ENCODE measurements around the gene LILRA5. TPM values are rescaled to one million over a fixed set of nuclear protein-coding genes. Genes with fewer than 3 reads are reported as not detected.

The LILRA5 gene
- total and polyA plus RNA-seq, 2 donors (not counting 1 experiment from before 2014, with no cell fraction given), result 1.8 TPM; not detected in 1

DNA sequence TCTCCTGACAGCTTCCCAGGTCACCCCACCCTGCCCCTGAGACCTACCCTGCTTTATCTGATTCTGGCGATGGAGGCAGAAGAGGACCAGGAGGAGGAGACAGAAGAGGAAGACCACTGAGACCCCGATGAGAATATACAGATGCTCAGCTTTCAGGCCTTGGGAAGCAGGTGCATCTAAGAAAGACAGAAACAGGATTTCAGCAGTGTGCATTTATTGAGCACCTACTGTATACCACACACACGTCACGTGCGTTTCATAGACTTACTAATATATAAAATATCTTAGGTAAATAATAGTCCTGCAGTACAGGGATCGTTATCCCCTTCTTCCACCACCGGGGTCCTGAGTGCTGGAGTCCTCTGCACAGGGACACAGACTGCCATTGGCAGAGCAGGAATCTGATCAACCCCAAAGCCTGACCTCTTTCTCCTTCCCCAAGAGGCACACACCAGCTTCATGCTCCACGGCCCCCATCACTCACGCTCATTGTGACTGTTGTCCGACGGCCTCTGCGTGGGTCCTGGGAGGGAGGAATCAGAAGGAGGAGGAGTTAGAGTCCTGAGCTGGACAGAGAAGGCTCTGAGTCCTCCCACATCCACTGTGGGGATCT, 43.6 kb upstream of the LILRA5 start:
- no peak overlapping the region for H3K4me3 ChIP-seq (ENCODE audit: control extremely low read depth in 1 of 5, extremely low read depth in 1 of 5, insufficient read depth in 1 of 5, low read depth in 2 of 5, low read length in 4 of 5)
- 96% methylated on average over 4 of the region's 12 CpGs for WGBS (ENCODE audit: insufficient coverage)
- H3K4me2 ChIP-seq (replicated peaks; ENCODE audit: low read depth, low read length, poor library complexity, severe bottlenecking), result no peak overlapping the region
- H3K27ac ChIP-seq (ENCODE audit: low read length in 2 of 2), result no peak overlapping the region
- Mint-ChIP-seq H3K27me3 (no peaks in the 10 kb centered on the region), H3K4me1 (peaks cover 41% of the 10 kb centered on the region), H3K4me3 (no peak overlapping the region), H3K9me3 (ENCODE audit: insufficient read depth) (no peaks in the 10 kb centered on the region), H3K27ac (no peak overlapping the region)
- peaks cover 16% of the 10 kb centered on the region for H3K79me2 ChIP-seq (ENCODE audit: control insufficient read depth, insufficient read depth, low read length)
- TF ChIP-seq EZH2 (IDR thresholded peaks at IDR 0.05; ENCODE audit: borderline replicate concordance, insufficient read depth, low read depth, low read length, poor library complexity, severe bottlenecking), result no peak
- TF ChIP-seq, protein P1, sequence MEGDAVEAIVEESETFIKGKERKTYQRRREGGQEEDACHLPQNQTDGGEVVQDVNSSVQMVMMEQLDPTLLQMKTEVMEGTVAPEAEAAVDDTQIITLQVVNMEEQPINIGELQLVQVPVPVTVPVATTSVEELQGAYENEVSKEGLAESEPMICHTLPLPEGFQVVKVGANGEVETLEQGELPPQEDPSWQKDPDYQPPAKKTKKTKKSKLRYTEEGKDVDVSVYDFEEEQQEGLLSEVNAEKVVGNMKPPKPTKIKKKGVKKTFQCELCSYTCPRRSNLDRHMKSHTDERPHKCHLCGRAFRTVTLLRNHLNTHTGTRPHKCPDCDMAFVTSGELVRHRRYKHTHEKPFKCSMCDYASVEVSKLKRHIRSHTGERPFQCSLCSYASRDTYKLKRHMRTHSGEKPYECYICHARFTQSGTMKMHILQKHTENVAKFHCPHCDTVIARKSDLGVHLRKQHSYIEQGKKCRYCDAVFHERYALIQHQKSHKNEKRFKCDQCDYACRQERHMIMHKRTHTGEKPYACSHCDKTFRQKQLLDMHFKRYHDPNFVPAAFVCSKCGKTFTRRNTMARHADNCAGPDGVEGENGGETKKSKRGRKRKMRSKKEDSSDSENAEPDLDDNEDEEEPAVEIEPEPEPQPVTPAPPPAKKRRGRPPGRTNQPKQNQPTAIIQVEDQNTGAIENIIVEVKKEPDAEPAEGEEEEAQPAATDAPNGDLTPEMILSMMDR (IDR thresholded peaks at IDR 0.05), result no peak
- no peaks in the 10 kb centered on the region for H4K20me1 ChIP-seq (ENCODE audit: control insufficient read depth, insufficient read depth, low read length, poor library complexity, severe bottlenecking)
- intact Hi-C loops (cut with micrococcal nuclease), result no loop called here
- peaks cover 3 to 40% of the 10 kb centered on the region in 2 experiments for H3K36me3 ChIP-seq (replicated peaks in 1 of 2; ENCODE audit: control extremely low read depth in 1 of 2, control insufficient read depth in 1 of 2, extremely low read depth in 1 of 2, insufficient read depth in 2 of 2, low read length in 1 of 2)
- ATAC-seq (ENCODE audit: low read depth) (no peak), DNase-seq (no peak)
- CTCF ChIA-PET, result interaction anchor here (1.0 to 5.5 kb wide), 8 partner anchors 15 to 90 kb away, joined by 3 to 117 read pairs (median 11); no protein-coding TSS in a partner anchor
- no peaks in the 10 kb centered on the region for H3K27me3 ChIP-seq (replicated peaks in 1 of 4; ENCODE audit: control extremely low read depth in 1 of 4, control insufficient read depth in 3 of 4, insufficient read depth in 4 of 4, low read length in 3 of 4)
- peaks cover 32 to 42% of the 10 kb centered on the region in 2 donors for H3K4me1 ChIP-seq (ENCODE audit: control insufficient read depth in 2 of 2, insufficient read depth in 2 of 2, low read length in 2 of 2)
- H3K9me3 ChIP-seq (ENCODE audit: control extremely low read depth in 1 of 3, control insufficient read depth in 2 of 3, insufficient read depth in 1 of 3, low read length in 2 of 3), result no peaks in the 10 kb centered on the region
- POLR2A ChIA-PET, result interaction anchor here (1.2 kb wide), 1 partner anchor 76 kb away, joined by 3 read pairs; the partner anchor contains the start of gene LILRB2
- H2AFZ ChIP-seq (ENCODE audit: insufficient read depth, low read depth, low read length, poor library complexity, severe bottlenecking), result no peak overlapping the region
- H3K9ac ChIP-seq (ENCODE audit: low read length), result no peak overlapping the region

DNA sequence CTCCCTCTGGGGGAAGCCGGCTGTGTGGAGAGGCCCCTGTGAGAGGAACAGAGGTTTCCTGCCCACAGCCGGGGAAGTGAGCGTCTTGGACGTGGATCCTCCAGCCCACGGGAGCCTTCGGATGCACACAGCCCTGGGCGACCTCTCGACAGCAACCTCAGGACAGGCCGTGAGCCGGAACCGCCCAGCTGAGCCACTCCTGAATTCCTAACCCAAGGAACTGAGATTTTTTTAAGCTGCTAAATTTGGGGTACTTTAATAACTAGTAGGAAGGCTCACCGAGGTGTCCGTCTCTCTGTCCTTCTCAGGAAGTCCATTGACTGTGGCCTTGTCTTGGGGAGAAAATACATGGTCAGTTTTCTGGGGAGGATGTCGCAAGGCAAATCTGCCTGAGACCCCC, 42.7 kb upstream of the LILRA5 start:
- POLR2A ChIA-PET, result no interaction called here
- Mint-ChIP-seq H3K4me1 (peaks cover 40% of the 10 kb centered on the region), H3K9me3 (ENCODE audit: insufficient read depth) (no peaks in the 10 kb centered on the region), H3K4me3 (no peak overlapping the region), H3K27ac (no peak overlapping the region), H3K27me3 (no peaks in the 10 kb centered on the region)
- no peak for DNase-seq
- intact Hi-C loops (cut with micrococcal nuclease), result no loop called here
- Histone ChIP-seq H4K20me1 (ENCODE audit: control insufficient read depth, insufficient read depth, low read length, poor library complexity, severe bottlenecking) (no peaks in the 10 kb centered on the region), H3K79me2 (ENCODE audit: control insufficient read depth, insufficient read depth, low read length) (peaks cover 10% of the 10 kb centered on the region), H2AFZ (ENCODE audit: insufficient read depth, low read depth, low read length, poor library complexity, severe bottlenecking) (no peak overlapping the region), H3K4me3 (ENCODE audit: control extremely low read depth in 1 of 5, extremely low read depth in 1 of 5, insufficient read depth in 1 of 5, low read depth in 2 of 5, low read length in 4 of 5) (no peak overlapping the region), H3K36me3 (replicated peaks in 1 of 2; ENCODE audit: control extremely low read depth in 1 of 2, control insufficient read depth in 1 of 2, extremely low read depth in 1 of 2, insufficient read depth in 2 of 2, low read length in 1 of 2) (peaks cover 3 to 35% of the 10 kb centered on the region in 2 experiments), H3K4me1 (ENCODE audit: control insufficient read depth in 2 of 2, insufficient read depth in 2 of 2, low read length in 2 of 2) (peaks cover 33 to 42% of the 10 kb centered on the region in 2 donors), H3K27me3 (replicated peaks in 1 of 4; ENCODE audit: control extremely low read depth in 1 of 4, control insufficient read depth in 3 of 4, insufficient read depth in 4 of 4, low read length in 3 of 4) (no peaks in the 10 kb centered on the region), H3K9me3 (ENCODE audit: control extremely low read depth in 1 of 3, control insufficient read depth in 2 of 3, insufficient read depth in 1 of 3, low read length in 2 of 3) (no peaks in the 10 kb centered on the region), H3K4me2 (replicated peaks; ENCODE audit: low read depth, low read length, poor library complexity, severe bottlenecking) (no peak overlapping the region), H3K9ac (ENCODE audit: low read length) (no peak overlapping the region), H3K27ac (ENCODE audit: low read length in 2 of 2) (no peak overlapping the region)
- 78% methylated on average over 4 of the region's 14 CpGs for WGBS (ENCODE audit: insufficient coverage)
- no peak for ATAC-seq (ENCODE audit: low read depth)
- CTCF ChIA-PET, result interaction anchor here (2.2 to 5.5 kb wide), 4 partner anchors 31 to 90 kb away, joined by 9 to 117 read pairs (median 40); no protein-coding TSS in a partner anchor
- TF ChIP-seq EZH2 (IDR thresholded peaks at IDR 0.05; ENCODE audit: borderline replicate concordance, insufficient read depth, low read depth, low read length, poor library complexity, severe bottlenecking), result no peak
- TF ChIP-seq, protein P1 (IDR thresholded peaks at IDR 0.05), result no peak
